Measurements from ENCODE around the gene CHODL.

CHODL gene

DNA sequence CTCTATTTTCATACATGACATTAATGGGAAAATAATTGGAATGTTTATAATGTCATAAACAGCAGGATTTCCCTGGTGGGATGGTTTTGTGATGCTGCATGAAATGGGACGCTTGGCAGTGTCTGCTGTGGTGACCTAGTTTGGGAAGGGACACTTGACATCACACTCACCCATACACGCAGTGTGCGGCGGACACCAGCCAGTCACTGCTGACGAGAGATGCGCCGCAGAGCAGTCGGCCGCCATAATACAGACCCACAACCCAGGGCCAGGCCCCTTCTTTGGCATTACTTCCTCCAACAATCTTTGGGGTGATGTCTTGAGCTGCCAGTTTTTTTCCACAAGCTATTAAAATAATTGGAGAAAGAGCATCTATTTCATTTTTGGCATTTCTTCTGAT lies 49.5 kb downstream of the CHODL start:
- DNase-seq: no peak

DNA sequence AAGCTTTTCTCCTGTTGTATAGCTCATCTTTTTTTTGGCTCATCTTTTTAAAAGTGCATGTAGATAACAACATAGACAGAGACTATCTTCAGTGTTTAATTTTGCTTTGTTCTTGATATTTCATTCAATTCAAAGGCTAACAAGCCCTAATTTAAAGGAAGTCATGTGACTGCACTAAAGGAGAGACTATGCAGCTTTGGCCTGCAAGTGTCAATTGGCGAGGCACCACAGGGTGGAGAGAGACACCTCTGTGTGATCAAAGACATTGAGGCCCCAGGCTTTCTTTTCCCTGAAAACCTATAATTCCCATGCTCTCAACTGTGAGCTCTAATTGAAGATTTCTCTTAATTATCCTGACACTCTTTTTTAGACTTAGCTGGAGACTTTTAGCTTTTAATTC lies 53.6 kb downstream of the CHODL start:
- no peak for DNase-seq
